K562 (cell line): ENCODE results near the gene TMEM229B. TPM values are rescaled to one million over a fixed set of nuclear protein-coding genes. Genes with fewer than 3 reads are reported as not detected.

Experiments used
- ATAC-seq: fragments of 200-7000 bp; cut with Tn5 transposase; 3 replicates; pipeline ENCODE4 v1.9.1; 2020; ENCODE audit warnings: moderate library complexity
- BruUV-seq: library from RNA; stranded (reverse); fragments of 400-500 nt; replicated peaks from 2 replicates; lab custom pipeline; 2021; lab: Mats Ljungman, UMichigan
- CTCF ChIA-PET: fragments of 300-600 bp; formaldehyde crosslinking; extraction: SDS; loops from one replicate; lab custom pipeline; 2021; ENCODE audit warnings: low intra/inter-chr PET ratio; lab: Yijun Ruan, JAX
- POLR2A ChIA-PET: fragments of 300-600, 350-650 bp; sonication (Branson Sonifier 250); formaldehyde crosslinking; extraction: SDS; loops from one replicate; lab custom pipeline; 2021; ENCODE audit warnings: antibody characterized with exemption, inconsistent platforms; lab: Yijun Ruan, JAX
- DNase-seq, 4 experiments: peaks; one replicate each; pipeline versions ENCODE4 v3.0.0 to v3.0.0-alpha.2; 2011 to 2018; ENCODE audit warnings: low spot score in 3 of 4, mixed read lengths in 3 of 4; ENCODE audit errors: extremely low read depth in 1 of 4
- FAIRE-seq: peaks from 2 replicates; lab custom pipeline; 2011; peaks lifted over from hg19 to GRCh38; lab: Jason Lieb, UNC
- H2AFZ ChIP-seq: 2 replicates; pipeline ENCODE4 v1.6.0; 2011; ENCODE audit warnings: low read depth, low read length, control low read depth, inconsistent platforms
- H3K27ac ChIP-seq: fragments of 200-600 bp; 3 replicates; pipeline ENCODE4 v1.8.0; 2011; ENCODE audit warnings: low read depth, mild to moderate bottlenecking, control low read depth, inconsistent platforms, low read length, moderate library complexity, mixed read lengths; ENCODE audit errors: extremely low read depth
- H3K27me3 ChIP-seq, 2 experiments: fragments of 300-600 bp in 1 of 2; 2 replicates in 1 of 2; 3 replicates in 1 of 2; pipeline versions ENCODE4 v1.6.0 to v1.8.0; 2011; ENCODE audit warnings: inconsistent platforms in 2 of 2, low read length in 2 of 2, mild to moderate bottlenecking in 1 of 2, mixed read lengths in 1 of 2, moderate library complexity in 1 of 2; ENCODE audit not compliant: control insufficient read depth in 2 of 2, insufficient read depth in 2 of 2
- H3K36me3 ChIP-seq: fragments of 300-600 bp; 3 replicates; pipeline ENCODE4 v1.8.0; 2011; ENCODE audit warnings: mild to moderate bottlenecking, low read length, inconsistent platforms; ENCODE audit not compliant: control insufficient read depth, insufficient read depth
- H3K4me1 ChIP-seq, 2 experiments: fragments of 200-600 bp in 1 of 2; replicated peaks in 1 of 2; 2 replicates in 1 of 2; 3 replicates in 1 of 2; pipeline versions ENCODE4 v1.5.1 to v1.8.0; 2011; ENCODE audit warnings: inconsistent platforms in 2 of 2, low read length in 2 of 2, mild to moderate bottlenecking in 1 of 2, mixed read lengths in 1 of 2, moderate library complexity in 1 of 2; ENCODE audit not compliant: control insufficient read depth in 2 of 2, insufficient read depth in 2 of 2
- H3K4me2 ChIP-seq: 2 replicates; pipeline ENCODE4 v1.6.1; 2011; ENCODE audit warnings: low read length, control low read depth, inconsistent platforms, mixed read lengths; ENCODE audit not compliant: insufficient read depth
- H3K4me3 ChIP-seq: fragments of 200-600 bp; sonication (generic), shearing (Covaris generic); 2 replicates; pipeline ENCODE4 v1.5.1; 2016; ENCODE audit warnings: control low read depth, inconsistent platforms
- H3K79me2 ChIP-seq: fragments of 200-600 bp; 3 replicates; pipeline ENCODE4 v1.8.0; 2011; ENCODE audit warnings: low read length, inconsistent platforms; ENCODE audit not compliant: control insufficient read depth, insufficient read depth
- H3K9ac ChIP-seq, 2 experiments: 2 replicates each; pipeline versions ENCODE4 v1.6.0 to v1.6.1; 2011; ENCODE audit warnings: low read depth in 2 of 2, low read length in 2 of 2, control low read depth in 1 of 2, inconsistent platforms in 1 of 2, mild to moderate bottlenecking in 1 of 2, mixed read lengths in 1 of 2; ENCODE audit not compliant: insufficient read depth in 1 of 2
- H3K9me1 ChIP-seq: one replicate; pipeline ENCODE4 v1.6.0; 2011; ENCODE audit warnings: inconsistent platforms, mild to moderate bottlenecking, low read length, moderate library complexity; ENCODE audit not compliant: control insufficient read depth, insufficient read depth
- H3K9me3 ChIP-seq: replicated peaks from 2 replicates; pipeline ENCODE4 v1.5.1; 2011; ENCODE audit warnings: low read depth, low read length, inconsistent platforms; ENCODE audit not compliant: control insufficient read depth, insufficient read depth
- H4K20me1 ChIP-seq: replicated peaks from 2 replicates; pipeline ENCODE4 v1.6.1; 2011; ENCODE audit warnings: low read length, inconsistent platforms, mixed read lengths; ENCODE audit not compliant: control insufficient read depth, insufficient read depth
- ARID1B ChIP-seq: fragments of 450-650 bp; IDR thresholded peaks from 2 replicates; pipeline ENCODE4 v1.6.1; 2016; ENCODE audit warnings: antibody characterized with exemption, mild to moderate bottlenecking, inconsistent platforms
- CBFA2T2 ChIP-seq: fragments of 450-650 bp; conservative IDR thresholded peaks from 2 replicates; pipeline ENCODE4 v1.6.1; 2017; ENCODE audit warnings: mild to moderate bottlenecking
- CBFA2T3 ChIP-seq: fragments of 450-650 bp; IDR thresholded peaks from 2 replicates; pipeline ENCODE4 v1.6.1; 2017
- EHMT2 ChIP-seq: fragments of 450-650 bp; IDR thresholded peaks from 2 replicates; pipeline ENCODE4 v1.6.1; 2018; ENCODE audit warnings: antibody characterized with exemption
- KHSRP ChIP-seq: fragments of 450-650 bp; IDR thresholded peaks from 2 replicates; pipeline ENCODE4 v1.6.1; 2017
- PBX2 ChIP-seq, 2 experiments: IDR thresholded peaks in 1 of 2; conservative IDR thresholded peaks in 1 of 2; 2 replicates each; pipeline ENCODE4 v1.6.1; 2016; ENCODE audit warnings: low read depth in 2 of 2, mild to moderate bottlenecking in 1 of 2, missing compliant biosample characterization in 1 of 2, missing genetic modification characterization in 1 of 2, moderate library complexity in 1 of 2
- PHB2 ChIP-seq: fragments of 450-650 bp; IDR thresholded peaks from 2 replicates; pipeline ENCODE4 v1.6.1; 2017; ENCODE audit warnings: low read depth
- PTTG1 ChIP-seq: fragments of 450-650 bp; IDR thresholded peaks from 2 replicates; pipeline ENCODE4 v1.6.1; 2016; ENCODE audit warnings: low read depth, mild to moderate bottlenecking, missing genetic modification characterization, missing compliant biosample characterization
- STAT5B ChIP-seq: fragments of 250-450 bp; sonication (Bioruptor Pico); IDR thresholded peaks from 2 replicates; pipeline ENCODE4 v1.8.0; 2021; ENCODE audit warnings: mild to moderate bottlenecking, inconsistent platforms
- TAL1 ChIP-seq: fragments of 450-650 bp; IDR thresholded peaks from 2 replicates; pipeline ENCODE4 v1.6.1; 2016; ENCODE audit warnings: mild to moderate bottlenecking
- TCF3 ChIP-seq: sonication (generic); formaldehyde crosslinking; IDR thresholded peaks from 2 replicates; pipeline ENCODE4 v1.4.0; 2020; ENCODE audit warnings: mild to moderate bottlenecking, missing genetic modification reagents
- TEAD4 ChIP-seq, 2 experiments: sonication (generic) in 1 of 2; formaldehyde crosslinking in 1 of 2; IDR thresholded peaks; 2 replicates each; pipeline versions ENCODE4 v1.6.1 to v1.8.0; 2012 to 2022; ENCODE audit warnings: borderline replicate concordance in 1 of 2, inconsistent platforms in 1 of 2, low read length in 1 of 2, mild to moderate bottlenecking in 1 of 2, missing genetic modification reagents in 1 of 2
- XRCC4 ChIP-seq: IDR thresholded peaks from one replicate; pipeline ENCODE4 v1.6.1; 2011; ENCODE audit not compliant: insufficient read depth, insufficient read length; ENCODE audit errors: extremely low read depth
- WGBS: fragments of 100-300 bp; shearing (Covaris generic); methylation state at CpG from one replicate; pipeline ENCODE4 v1.1.6; 2016; ENCODE audit warnings: low coverage, mixed read lengths; ENCODE audit not compliant: insufficient coverage; ENCODE audit errors: missing lambda C conversion rate; 5-methylcytosine and 5-hydroxymethylcytosine counted together
- in situ Hi-C: fragments of 300-500 bp; cut with MboI; formaldehyde crosslinking; loops from 4 replicates; pipeline ENCODE4 v1.15.0; 2018; ENCODE audit warnings: inconsistent platforms, mixed read lengths
- intact Hi-C: fragments of 100-400 bp; cut with micrococcal nuclease; formaldehyde crosslinking; loops from 2 replicates; pipeline ENCODE4 v1.14.2; 2022
- polyA plus RNA-seq, 8 experiments: library from polyadenylated mRNA; depleted of rRNA in 4 of 8; stranded (reverse) in 5 of 8; unstranded in 3 of 8; fragments of >200 nt; fragmentation: Nextera tagmentation in 2 of 8; fragmentation: Illumina TruSeq in 1 of 8; extraction: Ambion mirVana in 2 of 8; extraction: Trizol in 1 of 8; gene quantifications; 2 replicates each; pipeline versions ENCODE4 v1.2.1 to v1.2.3, GENCODE V29; 2011 to 2014; ENCODE audit warnings: inconsistent platforms in 1 of 8, missing spikeins in 1 of 8
- total RNA-seq, 7 experiments: library from RNA; depleted of rRNA in 6 of 7; stranded (reverse); fragments of >200 nt in 6 of 7; fragmentation: Illumina TruSeq in 2 of 7; extraction: Trizol in 2 of 7; gene quantifications; 2 replicates each; pipeline versions ENCODE4 v1.2.1 to v1.2.3, GENCODE V29; 2011 to 2021; ENCODE audit warnings: low replicate concordance in 1 of 7
- TF ChIP-seq, protein P1 (sequence below): sonication (generic); formaldehyde crosslinking; IDR thresholded peaks from 2 replicates; pipeline ENCODE4 v1.8.0; 2022; ENCODE audit warnings: missing genetic modification reagents, mild to moderate bottlenecking, moderate library complexity, borderline replicate concordance

Gene TMEM229B
- total and polyA plus RNA-seq, 9 of the 15 experiments (the other 6 are each of a cell fraction or from before 2014, with no cell fraction given): not detected

DNA sequence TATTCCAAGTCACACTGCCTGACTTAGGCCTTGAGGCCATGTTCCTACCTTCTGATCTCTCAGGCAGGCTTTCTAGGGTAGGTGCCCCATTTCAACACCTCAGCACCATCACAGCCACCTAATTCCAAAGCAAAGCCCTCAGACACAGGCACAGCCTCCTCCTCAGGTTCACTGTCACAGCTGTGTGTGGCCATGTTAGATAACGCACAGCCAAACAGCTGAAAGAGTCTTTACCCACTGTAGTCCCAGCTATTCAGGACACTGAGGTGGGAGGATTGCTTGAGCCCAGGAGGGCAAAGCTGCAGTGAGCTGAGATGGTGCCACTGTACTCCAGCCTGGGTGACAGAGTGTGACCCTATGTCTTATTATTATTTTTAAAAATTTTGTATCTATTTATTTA lies 7.3 kb upstream of the TMEM229B start:
- Histone ChIP-seq H4K20me1 (no peaks in the 10 kb centered on the region), H3K9me3 (peaks cover 5% of the 10 kb centered on the region; the same call in 1 of the 2 replicates), H3K27me3 (peaks cover 0 to 5% of the 10 kb centered on the region in 2 experiments; a peak in 1 of 5 replicates), H2AFZ (no peak overlapping the region), H3K4me1 (no peaks in the 10 kb centered on the region; a peak in 1 of 5 replicates), H3K9ac (no peak overlapping the region), H3K4me3 (no peak overlapping the region), H3K36me3 (no peaks in the 10 kb centered on the region), H3K9me1 (no peaks in the 10 kb centered on the region), H3K4me2 (no peak overlapping the region), H3K79me2 (no peaks in the 10 kb centered on the region), H3K27ac (no peak overlapping the region)
- ChIA-PET POLR2A (interaction anchor here (0.6 kb wide), 1 partner anchor 33 kb away, joined by 3 read pairs; no protein-coding TSS in a partner anchor), CTCF (no interaction called here)
- TF ChIP-seq CBFA2T3: peak; percentile 61
- TF ChIP-seq TEAD4 (IDR thresholded peaks at IDR 0.05; ENCODE audit: low read length): peak; percentile 9; the same call in 1 of the 2 replicates
- TF ChIP-seq TEAD4 (CRISPR knock-in tag; IDR thresholded peaks at IDR 0.05; ENCODE audit: borderline replicate concordance): no peak
- TF ChIP-seq KHSRP: no peak
- TF ChIP-seq CBFA2T2: 0 out of 2 replicates have a peak, but pooled peaks have one; percentile 16
- no peak for TF ChIP-seq XRCC4
- no peak for TF ChIP-seq PHB2
- TF ChIP-seq, protein P1, sequence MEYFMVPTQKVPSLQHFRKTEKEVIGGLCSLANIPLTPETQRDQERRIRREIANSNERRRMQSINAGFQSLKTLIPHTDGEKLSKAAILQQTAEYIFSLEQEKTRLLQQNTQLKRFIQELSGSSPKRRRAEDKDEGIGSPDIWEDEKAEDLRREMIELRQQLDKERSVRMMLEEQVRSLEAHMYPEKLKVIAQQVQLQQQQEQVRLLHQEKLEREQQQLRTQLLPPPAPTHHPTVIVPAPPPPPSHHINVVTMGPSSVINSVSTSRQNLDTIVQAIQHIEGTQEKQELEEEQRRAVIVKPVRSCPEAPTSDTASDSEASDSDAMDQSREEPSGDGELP: peak; percentile 72
- TF ChIP-seq ARID1B: peak; percentile 27; the same call in 1 of the 2 replicates
- TF ChIP-seq PTTG1 (tag): no peak
- no peak for TF ChIP-seq STAT5B (CRISPR knock-in tag)
- TF ChIP-seq PBX2 (CRISPR knock-in tag; IDR thresholded peaks at IDR 0.05; ENCODE audit: low read depth): no peak
- no peak for TF ChIP-seq PBX2 (tag; conservative IDR thresholded peaks at IDR 0.05; ENCODE audit: low read depth)
- TF ChIP-seq TAL1: peak; percentile 36; the same call in 1 of the 2 replicates
- peak; percentile 66 for TF ChIP-seq TCF3
- TF ChIP-seq EHMT2: no peak
- no peak for FAIRE-seq
- BruUV-seq: no TSS peak
- ATAC-seq: peak; percentile 69; the same call in 2 of the 3 replicates
- DNase-seq: peak in 1 of 4 experiments; percentile 32
- 21% methylated on average over 1 of the region's 1 CpG for WGBS
- in situ Hi-C loops: no loop called here
- intact Hi-C loops: no loop called here
